Activated T-cell treated with anti-CD3 and anti-CD28 coated beads for 24 hours (primary cell): ENCODE measurements around the gene ALK.

ENCODE experiments used
- DNase-seq: peaks from one replicate; pipeline ENCODE4 v3.0.0-alpha.2; 2020; ENCODE audit warnings: low read depth

Gene ALK

GRCh38 chr2:29607038-29607420, 314.4 kb downstream of the ALK start:
- DNase-seq: no peak

- no peak for DNase-seq
Measured at GRCh38 chr2:29606104-29607037, 315.0 kb downstream of the ALK start.

- no peak for DNase-seq
Measured at GRCh38 chr2:29603341-29603740, 318.0 kb downstream of the ALK start.

- no peak for DNase-seq
Measured at GRCh38 chr2:29601872-29602271, 319.5 kb downstream of the ALK start.

GRCh38 chr2:29601321-29601720, 320.1 kb downstream of the ALK start:
- no peak for DNase-seq

GRCh38 chr2:29599946-29600345, 321.4 kb downstream of the ALK start:
- no peak for DNase-seq

- DNase-seq: no peak
Measured at GRCh38 chr2:29598978-29599377, 322.4 kb downstream of the ALK start.

- no peak for DNase-seq
Measured at GRCh38 chr2:29597035-29597434, 324.4 kb downstream of the ALK start.

GRCh38 chr2:29596584-29596983, 324.8 kb downstream of the ALK start:
- DNase-seq: no peak

GRCh38 chr2:29591600-29591999, 329.8 kb downstream of the ALK start:
- no peak for DNase-seq

- DNase-seq: no peak
Measured at GRCh38 chr2:29590211-29590610, 331.2 kb downstream of the ALK start.

GRCh38 chr2:29589440-29590103, 331.8 kb downstream of the ALK start:
- DNase-seq: no peak

- no peak for DNase-seq
Measured at GRCh38 chr2:29587402-29588190, 333.8 kb downstream of the ALK start.

- no peak for DNase-seq
Measured at GRCh38 chr2:29586919-29587318, 334.5 kb downstream of the ALK start.

GRCh38 chr2:29583548-29584156, 337.7 kb downstream of the ALK start:
- DNase-seq: no peak

GRCh38 chr2:29583104-29583503, 338.3 kb downstream of the ALK start:
- no peak for DNase-seq

GRCh38 chr2:29582062-29582461, 339.3 kb downstream of the ALK start:
- no peak for DNase-seq

GRCh38 chr2:29580223-29580622, 341.2 kb downstream of the ALK start:
- DNase-seq: no peak

GRCh38 chr2:29579495-29580169, 341.8 kb downstream of the ALK start:
- no peak for DNase-seq

GRCh38 chr2:29578084-29578598, 343.2 kb downstream of the ALK start:
- DNase-seq: no peak

- DNase-seq: no peak
Measured at GRCh38 chr2:29576231-29576630, 345.2 kb downstream of the ALK start.
